KMS-11 (cell line): Measurements from ENCODE around the gene DUS2.
A peak's percentile ranks its signal among the peaks of the same experiment; 100 is the strongest.

Experiments
- H2AFZ ChIP-seq: fragments of 200-600 bp; sonication (generic); 2 replicates; pipeline ENCODE4 v1.6.1; 2016; ENCODE audit warnings: antibody characterized with exemption, mixed run types, low read depth
- H3K27ac ChIP-seq: fragments of 200-600 bp; sonication (generic); 2 replicates; pipeline ENCODE4 v1.6.1; 2016; ENCODE audit warnings: mild to moderate bottlenecking, mixed run types
- H3K27me3 ChIP-seq: fragments of 200-600 bp; sonication (generic); 2 replicates; pipeline ENCODE4 v1.6.1; 2017; ENCODE audit warnings: mild to moderate bottlenecking, low read depth, mixed run types, moderate library complexity; ENCODE audit not compliant: insufficient read depth
- H3K36me3 ChIP-seq: fragments of 200-600 bp; sonication (generic); 2 replicates; pipeline ENCODE4 v1.6.1; 2017; ENCODE audit warnings: mild to moderate bottlenecking, mixed run types; ENCODE audit not compliant: insufficient read depth
- H3K4me1 ChIP-seq: fragments of 200-600 bp; sonication (generic); 2 replicates; pipeline ENCODE4 v1.6.1; 2016; ENCODE audit warnings: mild to moderate bottlenecking, low read depth, mixed run types; ENCODE audit not compliant: poor library complexity, severe bottlenecking
- H3K4me2 ChIP-seq: fragments of 200-600 bp; sonication (generic); 2 replicates; pipeline ENCODE4 v1.7.0; 2016; ENCODE audit warnings: mild to moderate bottlenecking, mixed run types
- H3K4me3 ChIP-seq: fragments of 200-600 bp; sonication (generic); IDR thresholded peaks from 2 replicates; pipeline ENCODE4 v1.6.1; 2017; ENCODE audit warnings: low read depth, low read length, mixed read lengths; ENCODE audit not compliant: insufficient read depth
- H3K79me2 ChIP-seq: fragments of 200-600 bp; sonication (generic); 2 replicates; pipeline ENCODE4 v1.6.1; 2016; ENCODE audit warnings: low read depth, mixed run types; ENCODE audit not compliant: insufficient read depth
- H3K9ac ChIP-seq: fragments of 200-600 bp; sonication (generic); 2 replicates; pipeline ENCODE4 v1.6.1; 2016; ENCODE audit warnings: mild to moderate bottlenecking, mixed run types
- H4K20me1 ChIP-seq: fragments of 200-600 bp; sonication (generic); 2 replicates; pipeline ENCODE4 v1.6.1; 2016; ENCODE audit warnings: mild to moderate bottlenecking, mixed run types; ENCODE audit not compliant: insufficient read depth
- CTCF ChIP-seq: fragments of 200-600 bp; sonication (generic); conservative IDR thresholded peaks from 2 replicates; pipeline ENCODE4 v1.6.1; 2017; ENCODE audit warnings: low read depth, mild to moderate bottlenecking, antibody characterized with exemption, low read length, moderate library complexity, mixed read lengths

The DUS2 gene

GRCh38 chr16:68079376-68079625, 56.2 kb downstream of the DUS2 start:
- no peak overlapping the region for H3K27ac ChIP-seq
- TF ChIP-seq CTCF: no peak
- no peak overlapping the region for H2AFZ ChIP-seq
- H3K4me3 ChIP-seq: no peak overlapping the region
- H4K20me1 ChIP-seq: no peaks in the 10 kb centered on the region
- no peak overlapping the region for H3K9ac ChIP-seq
- H3K27me3 ChIP-seq: no peaks in the 10 kb centered on the region
- H3K36me3 ChIP-seq: no peaks in the 10 kb centered on the region
- H3K79me2 ChIP-seq: no peaks in the 10 kb centered on the region
- H3K4me1 ChIP-seq: peaks cover 41% of the 10 kb centered on the region
- H3K4me2 ChIP-seq: no peak overlapping the region

GRCh38 chr16:68079626-68080344, 56.7 kb downstream of the DUS2 start:
- H3K4me2 ChIP-seq: no peak overlapping the region
- no peak overlapping the region for H3K9ac ChIP-seq
- peaks cover 38% of the 10 kb centered on the region for H3K4me1 ChIP-seq
- H3K4me3 ChIP-seq: no peak overlapping the region
- no peaks in the 10 kb centered on the region for H3K27me3 ChIP-seq
- no peaks in the 10 kb centered on the region for H4K20me1 ChIP-seq
- no peaks in the 10 kb centered on the region for H3K36me3 ChIP-seq
- no peak overlapping the region for H2AFZ ChIP-seq
- no peak for TF ChIP-seq CTCF
- H3K79me2 ChIP-seq: no peaks in the 10 kb centered on the region
- no peak overlapping the region for H3K27ac ChIP-seq

DNA sequence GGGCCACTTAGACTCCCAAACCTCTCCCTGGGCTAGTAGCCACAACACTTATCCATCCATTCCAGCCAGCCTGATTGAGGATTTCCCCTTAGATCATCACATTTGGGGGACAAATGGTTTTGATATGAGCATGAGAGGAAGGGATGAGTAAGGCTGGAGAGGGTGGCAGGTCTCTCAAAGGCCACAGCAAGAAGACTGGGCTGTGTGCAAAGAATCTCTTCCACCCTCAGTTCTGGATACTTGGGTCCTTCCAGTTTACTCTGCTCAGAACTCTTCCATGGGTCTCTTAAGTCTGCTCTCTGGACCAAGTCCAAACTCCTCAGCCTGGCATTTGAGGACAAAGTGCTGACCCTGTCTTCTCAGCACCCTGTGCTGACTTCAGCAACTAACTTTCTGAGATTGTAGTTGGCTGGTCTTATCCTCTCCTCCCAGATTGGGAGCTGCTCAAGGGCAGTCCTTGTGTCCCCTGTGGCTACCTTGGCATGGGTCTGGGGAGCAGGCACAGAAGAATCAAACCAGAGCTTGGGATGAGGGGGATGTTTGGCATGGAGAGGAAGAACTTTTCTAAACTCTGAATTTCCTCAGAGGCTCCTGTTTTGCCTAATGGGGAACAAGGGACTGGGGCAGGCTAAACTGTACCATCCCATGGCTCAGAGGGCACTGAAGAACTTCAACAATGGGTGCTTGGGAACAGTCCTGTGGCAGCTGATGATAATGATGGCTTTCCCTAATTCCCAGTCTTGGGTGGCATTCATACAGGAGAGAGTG, 59.0 kb downstream of the DUS2 start:
- no peaks in the 10 kb centered on the region for H3K36me3 ChIP-seq
- H4K20me1 ChIP-seq: no peaks in the 10 kb centered on the region
- peaks cover 32% of the 10 kb centered on the region for H3K4me1 ChIP-seq
- peaks cover 14% of the 10 kb centered on the region for H3K79me2 ChIP-seq
- H3K4me2 ChIP-seq: peak overlapping the region; percentile 27; the same call in 1 of the 2 replicates
- no peak for TF ChIP-seq CTCF
- H3K4me3 ChIP-seq: no peak overlapping the region
- H2AFZ ChIP-seq: no peak overlapping the region
- H3K27me3 ChIP-seq: no peaks in the 10 kb centered on the region
- 0 out of 2 replicates have a peak overlapping the region, but pooled peaks have one; percentile 10 for H3K27ac ChIP-seq
- no peak overlapping the region for H3K9ac ChIP-seq

- no peaks in the 10 kb centered on the region for H3K27me3 ChIP-seq
- H2AFZ ChIP-seq: no peak overlapping the region
- H3K79me2 ChIP-seq: peaks cover 21% of the 10 kb centered on the region
- no peak overlapping the region for H3K4me3 ChIP-seq
- H3K4me1 ChIP-seq: peaks cover 36% of the 10 kb centered on the region
- TF ChIP-seq CTCF: no peak
- H3K9ac ChIP-seq: no peak overlapping the region
- H3K36me3 ChIP-seq: no peaks in the 10 kb centered on the region
- H4K20me1 ChIP-seq: no peaks in the 10 kb centered on the region
- no peak overlapping the region for H3K4me2 ChIP-seq
- no peak overlapping the region for H3K27ac ChIP-seq
Measured at GRCh38 chr16:68082629-68083238, 59.6 kb downstream of the DUS2 start.
